Activated B cell treated with CpG ODN at 0.5 μM for 24 hours (primary cell): ENCODE measurements around the gene SLC43A2. TPM values are rescaled to one million over a fixed set of nuclear protein-coding genes. Genes with fewer than 3 reads are reported as not detected.
"Not testable (repeated sequence)": the region's sequence is repeated elsewhere in the genome, so short reads cannot be mapped to it uniquely, and the experiment has no call there.

Experiments
- ATAC-seq: fragments of 200-7000 bp; cut with Tn5 transposase; one replicate; pipeline ENCODE4 v1.10.0; 2021; ENCODE audit warnings: low read depth, mild to moderate bottlenecking, moderate library complexity
- CTCF ChIA-PET: fragments of 350-600 bp; sonication (Branson Sonifier 250); formaldehyde crosslinking; loops from one replicate; lab custom pipeline; 2021; ENCODE audit warnings: antibody characterized with exemption; lab: Charles Lee
- POLR2A ChIA-PET: fragments of 350-600 bp; sonication (Branson Sonifier 250); formaldehyde crosslinking; loops from one replicate; lab custom pipeline; 2021; ENCODE audit warnings: antibody characterized with exemption; lab: Charles Lee
- DNase-seq: peaks from one replicate; pipeline ENCODE4 v3.0.0; 2022
- H3K27ac Mint-ChIP-seq: one replicate; pipeline ENCODE4 v1.8.0; 2020; ENCODE audit warnings: mixed read lengths
- H3K27me3 Mint-ChIP-seq: one replicate; pipeline ENCODE4 v1.8.0; 2021; ENCODE audit warnings: mixed read lengths
- H3K36me3 Mint-ChIP-seq: one replicate; pipeline ENCODE4 v1.8.0; 2021; ENCODE audit warnings: low read depth, mixed read lengths
- H3K4me1 Mint-ChIP-seq: one replicate; pipeline ENCODE4 v1.8.0; 2021; ENCODE audit warnings: mixed read lengths
- H3K4me3 Mint-ChIP-seq: one replicate; pipeline ENCODE4 v1.8.0; 2020; ENCODE audit warnings: mild to moderate bottlenecking, mixed read lengths
- H3K9me3 Mint-ChIP-seq: one replicate; pipeline ENCODE4 v1.8.0; 2020; ENCODE audit warnings: mixed read lengths
- intact Hi-C: fragments of 100-400 bp; cut with micrococcal nuclease; formaldehyde crosslinking; loops from one replicate; pipeline ENCODE4 v1.15.1; 2024
- total RNA-seq: library from RNA; stranded (reverse); gene quantifications from 2 replicates; pipeline ENCODE4 v1.2.3, GENCODE V29; 2022
- TF ChIP-seq, protein P1 (sequence below): fragments of 200-600 bp; IDR thresholded peaks from one replicate; pipeline ENCODE4 v1.8.0; 2022; ENCODE audit warnings: antibody characterized with exemption, mild to moderate bottlenecking

The SLC43A2 gene
- total RNA-seq, 1 donor from 2014 or later = 167 TPM

- peak overlapping the region; percentile 11 for H3K27ac Mint-ChIP-seq
- no peak overlapping the region for H3K4me3 Mint-ChIP-seq
Observed at GRCh38 chr17:1658100-1658499, 29.5 kb upstream of the SLC43A2 start.

DNA sequence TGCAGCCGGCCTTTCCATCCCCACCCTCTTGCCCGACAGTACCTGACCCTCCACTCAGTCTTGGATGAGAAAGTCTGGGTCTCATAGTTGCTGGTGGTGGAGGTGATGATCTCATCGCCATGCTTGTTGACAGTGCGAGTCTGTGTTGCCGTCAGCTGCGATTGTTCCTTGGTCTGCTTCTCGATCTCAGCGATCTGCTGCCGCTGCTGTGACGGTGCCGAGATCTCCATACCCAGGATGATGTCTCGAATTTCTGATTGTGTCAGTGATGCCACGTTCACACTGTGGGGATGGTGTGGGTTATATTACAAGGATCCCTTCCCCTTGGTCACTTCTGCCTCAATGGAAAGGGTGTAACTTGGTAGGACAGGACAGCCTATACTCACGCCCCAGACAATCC is 25.1 kb upstream of the SLC43A2 start:
- H3K27ac Mint-ChIP-seq = no peak overlapping the region
- H3K4me3 Mint-ChIP-seq = no peak overlapping the region
- DNase-seq (no peak), ATAC-seq (no peak)
- peaks cover 4% of the 10 kb centered on the region for H3K4me1 Mint-ChIP-seq
- intact Hi-C loops = loop anchor here (1.0 kb wide), 1 partner anchor 16 kb away; no protein-coding TSS in a partner anchor
- CTCF ChIA-PET = no interaction called here
- POLR2A ChIA-PET = interaction anchor here (0.6 kb wide), 1 partner anchor 112 kb away, joined by 3 read pairs; no protein-coding TSS in a partner anchor
- H3K9me3 Mint-ChIP-seq = no peaks in the 10 kb centered on the region
- H3K27me3 Mint-ChIP-seq = no peaks in the 10 kb centered on the region
- H3K36me3 Mint-ChIP-seq = peaks cover 72% of the 10 kb centered on the region
- TF ChIP-seq, protein P1, sequence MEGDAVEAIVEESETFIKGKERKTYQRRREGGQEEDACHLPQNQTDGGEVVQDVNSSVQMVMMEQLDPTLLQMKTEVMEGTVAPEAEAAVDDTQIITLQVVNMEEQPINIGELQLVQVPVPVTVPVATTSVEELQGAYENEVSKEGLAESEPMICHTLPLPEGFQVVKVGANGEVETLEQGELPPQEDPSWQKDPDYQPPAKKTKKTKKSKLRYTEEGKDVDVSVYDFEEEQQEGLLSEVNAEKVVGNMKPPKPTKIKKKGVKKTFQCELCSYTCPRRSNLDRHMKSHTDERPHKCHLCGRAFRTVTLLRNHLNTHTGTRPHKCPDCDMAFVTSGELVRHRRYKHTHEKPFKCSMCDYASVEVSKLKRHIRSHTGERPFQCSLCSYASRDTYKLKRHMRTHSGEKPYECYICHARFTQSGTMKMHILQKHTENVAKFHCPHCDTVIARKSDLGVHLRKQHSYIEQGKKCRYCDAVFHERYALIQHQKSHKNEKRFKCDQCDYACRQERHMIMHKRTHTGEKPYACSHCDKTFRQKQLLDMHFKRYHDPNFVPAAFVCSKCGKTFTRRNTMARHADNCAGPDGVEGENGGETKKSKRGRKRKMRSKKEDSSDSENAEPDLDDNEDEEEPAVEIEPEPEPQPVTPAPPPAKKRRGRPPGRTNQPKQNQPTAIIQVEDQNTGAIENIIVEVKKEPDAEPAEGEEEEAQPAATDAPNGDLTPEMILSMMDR = no peak

More at GRCh38 chr17:1658100-1658499, 29.5 kb upstream of the SLC43A2 start:
- H3K36me3 Mint-ChIP-seq = peaks cover 85% of the 10 kb centered on the region
- TF ChIP-seq, protein P1 = no peak
- POLR2A ChIA-PET = interaction anchor here (0.7 to 1.2 kb wide), 3 partner anchors 9 to 117 kb away, joined by 3 to 8 read pairs (median 7); no protein-coding TSS in a partner anchor
- DNase-seq = no peak
- H3K27me3 Mint-ChIP-seq = no peaks in the 10 kb centered on the region
- ATAC-seq = no peak
- H3K4me1 Mint-ChIP-seq = no peaks in the 10 kb centered on the region
- H3K9me3 Mint-ChIP-seq = no peaks in the 10 kb centered on the region
- CTCF ChIA-PET = interaction anchor here (1.1 to 1.3 kb wide), 2 partner anchors 9 to 11 kb away, joined by 3 to 6 read pairs; partner anchors contain the start of gene RILP
- intact Hi-C loops = no loop called here

GRCh38 chr17:1652794-1653193 is 24.2 kb upstream of the SLC43A2 start:
- Mint-ChIP-seq H3K36me3 (peaks cover 63% of the 10 kb centered on the region), H3K4me1 (peaks cover 11% of the 10 kb centered on the region)
- CTCF ChIA-PET, ATAC-seq, H3K9me3 Mint-ChIP-seq, H3K4me3 Mint-ChIP-seq, H3K27me3 Mint-ChIP-seq, DNase-seq, H3K27ac Mint-ChIP-seq, intact Hi-C loops: not testable (repeated sequence)
- POLR2A ChIA-PET = interaction anchor here (0.6 to 1.3 kb wide), 3 partner anchors 45 to 392 kb away, joined by 3 to 11 read pairs (median 4); no protein-coding TSS in a partner anchor

DNA sequence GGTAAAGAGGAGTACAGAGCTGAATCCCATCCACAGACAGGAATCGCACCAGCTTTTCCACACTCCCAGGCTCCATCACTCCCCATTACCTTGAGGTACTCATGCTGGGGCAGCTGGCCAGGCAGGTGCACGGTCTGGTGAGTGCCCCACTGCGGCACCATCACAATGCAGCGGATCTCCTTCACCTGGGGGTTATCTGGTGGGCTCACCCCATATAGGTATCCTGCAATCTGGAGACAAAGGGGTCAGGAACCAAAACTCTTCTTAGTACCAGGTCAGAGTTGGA is 22.9 kb upstream of the SLC43A2 start:
- no peaks in the 10 kb centered on the region for H3K9me3 Mint-ChIP-seq
- POLR2A ChIA-PET = interaction anchor here (1.3 kb wide), 1 partner anchor 44 kb away, joined by 11 read pairs; no protein-coding TSS in a partner anchor
- peaks cover 20% of the 10 kb centered on the region for H3K4me1 Mint-ChIP-seq
- DNase-seq (no peak), ATAC-seq (no peak)
- intact Hi-C loops = no loop called here
- no peaks in the 10 kb centered on the region for H3K27me3 Mint-ChIP-seq
- H3K4me3 Mint-ChIP-seq = no peak overlapping the region
- CTCF ChIA-PET = interaction anchor here (1.4 kb wide), 1 partner anchor 392 kb away, joined by 4 read pairs; no protein-coding TSS in a partner anchor
- H3K27ac Mint-ChIP-seq = no peak overlapping the region
- H3K36me3 Mint-ChIP-seq = peaks cover 55% of the 10 kb centered on the region
- TF ChIP-seq, protein P1 = no peak

DNA sequence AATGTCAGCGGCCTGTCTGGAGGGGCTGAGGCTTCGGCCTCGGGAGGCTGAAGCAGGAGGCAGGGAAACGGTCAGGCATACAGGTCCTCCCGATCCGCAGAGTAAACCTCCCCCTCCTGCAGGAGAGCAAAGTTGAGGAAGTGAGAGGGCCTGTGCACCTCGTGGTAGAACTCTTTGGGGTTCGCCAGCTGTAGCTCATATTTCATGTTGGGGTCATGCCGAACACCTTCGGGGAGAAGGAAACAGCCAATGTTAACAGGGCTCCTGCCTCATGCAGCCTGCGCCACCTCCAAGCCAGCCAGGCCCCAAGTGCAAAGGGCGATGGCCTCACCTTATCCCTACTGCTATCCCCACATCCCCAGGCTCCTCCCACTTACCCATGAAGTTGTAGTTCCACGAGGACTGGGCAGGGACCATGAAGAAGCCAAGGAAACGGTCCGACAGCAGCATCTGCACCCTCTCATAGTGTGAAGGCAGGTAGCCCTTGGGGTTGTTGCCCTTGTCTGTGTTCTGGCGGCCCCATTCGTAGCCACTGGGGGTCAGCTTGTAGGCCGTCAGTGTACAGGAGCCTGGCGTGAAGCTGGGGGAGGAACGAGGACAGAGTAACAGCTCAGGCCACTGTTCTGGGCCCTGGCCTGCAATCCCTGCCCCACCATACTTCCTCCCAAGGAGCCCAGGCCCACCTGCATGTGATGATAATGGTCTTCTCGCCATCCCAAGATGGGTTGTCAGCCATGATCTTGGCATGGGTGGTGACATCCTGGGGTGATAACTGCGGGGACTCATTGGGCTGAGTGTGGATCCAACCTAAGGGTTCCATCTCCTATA is 22.3 kb upstream of the SLC43A2 start:
- POLR2A ChIA-PET = interaction anchor here (2.6 to 5.3 kb wide), 2 partner anchors 22 to 77 kb away, joined by 30 to 47 read pairs; partner anchors contain the start of gene SLC43A2

More for the DNA sequence above, 22.3 kb upstream of the SLC43A2 start:
- TF ChIP-seq, protein P1 = no peak
- Mint-ChIP-seq H3K27me3 (no peaks in the 10 kb centered on the region), H3K9me3 (no peaks in the 10 kb centered on the region), H3K27ac (no peak overlapping the region), H3K4me3 (no peak overlapping the region), H3K4me1 (peaks cover 24% of the 10 kb centered on the region), H3K36me3 (peaks cover 49% of the 10 kb centered on the region)
- CTCF ChIA-PET = interaction anchor here (1.4 kb wide), 1 partner anchor 391 kb away, joined by 4 read pairs; no protein-coding TSS in a partner anchor
- no peak for ATAC-seq
- DNase-seq = no peak
- intact Hi-C loops = no loop called here
